SK-N-SH (cell line): ENCODE data around the gene MREG. TPM values are rescaled to one million over a fixed set of nuclear protein-coding genes. Genes with fewer than 3 reads are reported as not detected.

Source experiments
- CTCF ChIA-PET: fragments of 300-600, 350-600 bp; formaldehyde crosslinking; extraction: SDS; loops from one replicate; lab custom pipeline; 2021; lab: Yijun Ruan, JAX
- POLR2A ChIA-PET: fragments of 350-600 bp; sonication (Branson Sonifier 250); formaldehyde crosslinking; extraction: SDS; loops from one replicate; lab custom pipeline; 2020; ENCODE audit warnings: antibody characterized with exemption, inconsistent platforms; lab: Yijun Ruan, JAX
- DNase-seq: peaks from one replicate; pipeline ENCODE4 v3.0.0; 2012
- H2AFZ ChIP-seq: fragments of 200-600 bp; sonication (generic); 2 replicates; pipeline ENCODE4 v1.8.1; 2016; ENCODE audit warnings: antibody characterized with exemption, mild to moderate bottlenecking, low read depth
- H3F3A ChIP-seq: fragments of 200-600 bp; sonication (generic); replicated peaks from 2 replicates; pipeline ENCODE3; 2016; ENCODE audit warnings: antibody characterized with exemption, mild to moderate bottlenecking; ENCODE audit not compliant: insufficient read depth
- H3K27ac ChIP-seq, 2 experiments: fragments of 200-500 bp in 1 of 2; fragments of 200-600 bp in 1 of 2; sonication (Bioruptor generic) in 1 of 2; sonication (generic), shearing (Covaris generic) in 1 of 2; 2 replicates each; pipeline versions ENCODE4 v1.5.1 to v1.6.1; 2014 to 2016; ENCODE audit warnings: low read depth in 2 of 2, inconsistent platforms in 1 of 2, low read length in 1 of 2, mild to moderate bottlenecking in 1 of 2, mixed read lengths in 1 of 2
- H3K27me3 ChIP-seq: fragments of 200-600 bp; sonication (generic), shearing (Covaris generic); 2 replicates; pipeline ENCODE4 v1.6.1; 2016; ENCODE audit warnings: mixed run types; ENCODE audit not compliant: insufficient read depth
- H3K36me3 ChIP-seq, 2 experiments: fragments of 200-500 bp in 1 of 2; fragments of 200-600 bp in 1 of 2; sonication (Bioruptor generic) in 1 of 2; sonication (generic) in 1 of 2; replicated peaks in 1 of 2; 2 replicates each; pipeline versions ENCODE3 to v1.5.1; 2014 to 2016; ENCODE audit warnings: low read length in 1 of 2, mild to moderate bottlenecking in 1 of 2; ENCODE audit not compliant: insufficient read depth in 2 of 2, control insufficient read depth in 1 of 2
- H3K4me1 ChIP-seq, 2 experiments: fragments of 200-500 bp in 1 of 2; fragments of 200-600 bp in 1 of 2; sonication (Bioruptor generic) in 1 of 2; sonication (generic), shearing (Covaris generic) in 1 of 2; 2 replicates each; pipeline versions ENCODE4 v1.5.1 to v1.6.1; 2014 to 2016; ENCODE audit warnings: low read depth in 1 of 2, low read length in 1 of 2, mixed run types in 1 of 2; ENCODE audit not compliant: insufficient read depth in 2 of 2, control insufficient read depth in 1 of 2
- H3K4me2 ChIP-seq: fragments of 200-600 bp; sonication (generic), shearing (Covaris generic); 2 replicates; pipeline ENCODE4 v1.6.1; 2017; ENCODE audit warnings: mixed run types
- H3K4me3 ChIP-seq, 2 experiments: fragments of 200-500 bp in 1 of 2; fragments of 200-600 bp in 1 of 2; sonication (Bioruptor generic) in 1 of 2; sonication (generic), shearing (Covaris generic) in 1 of 2; 2 replicates each; pipeline versions ENCODE4 v1.5.1 to v1.8.1; 2014 to 2016; ENCODE audit warnings: low read depth in 2 of 2, inconsistent platforms in 1 of 2, low read length in 1 of 2, mild to moderate bottlenecking in 1 of 2, mixed read lengths in 1 of 2, moderate library complexity in 1 of 2
- H3K79me2 ChIP-seq: fragments of 200-600 bp; sonication (generic); 2 replicates; pipeline ENCODE4 v1.8.1; 2017; ENCODE audit warnings: mild to moderate bottlenecking; ENCODE audit not compliant: insufficient read depth
- H3K9ac ChIP-seq: fragments of 200-600 bp; sonication (generic); 2 replicates; pipeline ENCODE4 v1.6.1; 2017; ENCODE audit warnings: mixed run types
- H3K9me2 ChIP-seq: fragments of 200-600 bp; sonication (generic); 2 replicates; pipeline ENCODE4 v1.6.1; 2017; ENCODE audit warnings: mixed run types
- H3K9me3 ChIP-seq: fragments of 200-600 bp; sonication (generic); 2 replicates; pipeline ENCODE4 v1.6.1; 2017; ENCODE audit warnings: mixed run types, mild to moderate bottlenecking, moderate library complexity
- H4K20me1 ChIP-seq: fragments of 200-600 bp; sonication (generic); 2 replicates; pipeline ENCODE4 v1.6.1; 2017; ENCODE audit warnings: mild to moderate bottlenecking, mixed run types; ENCODE audit not compliant: insufficient read depth
- CTCF ChIP-seq: fragments of 200-600 bp; sonication (generic); IDR thresholded peaks from 2 replicates; pipeline ENCODE4 v1.6.1; 2017; ENCODE audit warnings: antibody characterized with exemption, mild to moderate bottlenecking, moderate library complexity
- ELF1 ChIP-seq: IDR thresholded peaks from 2 replicates; pipeline ENCODE4 v1.4.0; 2012
- FOSL2 ChIP-seq: IDR thresholded peaks from 2 replicates; pipeline ENCODE4 v1.4.0; 2012; ENCODE audit warnings: low read depth, mild to moderate bottlenecking, moderate library complexity, borderline replicate concordance
- FOXM1 ChIP-seq: IDR thresholded peaks from 2 replicates; pipeline ENCODE4 v1.4.0; 2012; ENCODE audit warnings: low read depth, mild to moderate bottlenecking
- GABPA ChIP-seq: IDR thresholded peaks from 2 replicates; pipeline ENCODE4 v1.4.0; 2012; ENCODE audit warnings: low read depth, mild to moderate bottlenecking
- GATA2 ChIP-seq: sonication (generic); formaldehyde crosslinking; IDR thresholded peaks from 2 replicates; pipeline ENCODE4 v1.5.0; 2020; ENCODE audit warnings: mild to moderate bottlenecking, missing genetic modification reagents
- MEF2A ChIP-seq: IDR thresholded peaks from 2 replicates; pipeline ENCODE4 v1.4.0; 2012; ENCODE audit warnings: low read depth, borderline replicate concordance
- POLR2AphosphoS5 ChIP-seq: IDR thresholded peaks from 2 replicates; pipeline ENCODE4 v1.6.1; 2012; ENCODE audit warnings: low read depth, low read length
- RCOR1 ChIP-seq: fragments of 150-350 bp; IDR thresholded peaks from 2 replicates; pipeline ENCODE4 v1.6.1; 2017; ENCODE audit warnings: antibody characterized with exemption, low read length
- SIN3A ChIP-seq: IDR thresholded peaks from 2 replicates; pipeline ENCODE4 v1.6.1; 2012; ENCODE audit warnings: low read depth, mild to moderate bottlenecking, low read length, moderate library complexity, borderline replicate concordance
- SMC3 ChIP-seq: IDR thresholded peaks from 2 replicates; pipeline ENCODE4 v1.6.1; 2012; ENCODE audit warnings: low read depth, low read length, improper control_type of control experiment
- YY1 ChIP-seq: IDR thresholded peaks from 2 replicates; pipeline ENCODE4 v1.4.0; 2012; ENCODE audit warnings: low read depth, mild to moderate bottlenecking
- WGBS: methylation state at CpG from one replicate; pipeline ENCODE4 v1.1.6; 2017; ENCODE audit warnings: low lambda C conversion rate; 5-methylcytosine and 5-hydroxymethylcytosine counted together
- polyA plus RNA-seq, 3 experiments: library from polyadenylated mRNA; depleted of rRNA; stranded (reverse); fragments of >200 nt; gene quantifications; 2 replicates each; pipeline ENCODE4 v1.2.3, GENCODE V29; 2012
- TF ChIP-seq, protein P1 (sequence below): fragments of 150-350 bp; IDR thresholded peaks from 2 replicates; pipeline ENCODE4 v1.6.1; 2016; ENCODE audit warnings: mild to moderate bottlenecking, low read depth, low read length
- TF ChIP-seq, protein P2 (sequence below): IDR thresholded peaks from 2 replicates; pipeline ENCODE4 v1.6.1; 2012; ENCODE audit warnings: mild to moderate bottlenecking, low read depth, low read length, moderate library complexity

The MREG gene
- polyA plus RNA-seq, 1 of the 3 experiments (the other 2 are of a cell fraction): 2.5 TPM

DNA sequence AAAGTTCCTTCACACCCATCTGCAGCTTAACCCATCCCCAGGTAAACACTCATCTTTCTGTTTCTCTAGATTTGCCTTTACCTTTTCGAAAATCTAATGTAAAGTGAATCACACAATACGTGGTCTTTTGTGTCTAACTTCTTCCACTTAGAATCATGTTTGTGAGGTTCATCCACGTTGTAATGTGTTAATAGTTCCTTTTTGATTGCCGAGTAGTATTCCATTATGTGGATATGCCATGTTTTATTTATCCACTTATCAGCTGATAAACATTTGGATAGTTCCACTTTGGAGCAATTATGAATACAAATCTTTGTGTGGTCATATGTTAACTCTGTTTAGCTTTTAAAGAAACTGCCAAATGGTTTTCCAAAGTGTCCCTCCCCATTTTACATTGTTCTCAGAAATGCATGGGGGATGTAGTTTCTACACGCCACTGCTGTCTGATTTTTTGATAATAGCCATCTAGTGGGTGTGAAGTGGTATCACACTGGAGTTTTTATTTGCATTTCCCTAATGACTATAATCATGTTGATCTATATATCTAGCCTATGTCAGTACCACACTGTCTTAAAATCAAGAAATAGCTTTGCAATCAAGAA, 46.0 kb upstream of the MREG start:
- no peak overlapping the region for H2AFZ ChIP-seq
- no peak overlapping the region for H3K4me3 ChIP-seq
- no peaks in the 10 kb centered on the region for H3K9me2 ChIP-seq
- TF ChIP-seq GATA2 (CRISPR knock-in tag) (no peak), CTCF (peak; percentile 32; the same call in 1 of the 2 replicates)
- peaks cover 5 to 15% of the 10 kb centered on the region in 2 experiments for H3K36me3 ChIP-seq
- WGBS: 91% methylated on average over 5 of the region's 5 CpGs
- no peaks in the 10 kb centered on the region for H3K27me3 ChIP-seq
- no peak for DNase-seq
- H3K9ac ChIP-seq: no peak overlapping the region
- no peaks in the 10 kb centered on the region; a peak in 2 of 4 replicates for H3K4me1 ChIP-seq
- no peak overlapping the region for H3K4me2 ChIP-seq
- no peaks in the 10 kb centered on the region for H3F3A ChIP-seq
- no peaks in the 10 kb centered on the region for H3K9me3 ChIP-seq
- CTCF ChIA-PET: interaction anchor here (0.6 to 2.8 kb wide), 5 partner anchors 10 to 623 kb away, joined by 3 to 20 read pairs (median 5); no protein-coding TSS in a partner anchor
- no peaks in the 10 kb centered on the region for H4K20me1 ChIP-seq
- H3K79me2 ChIP-seq: no peaks in the 10 kb centered on the region
- no peak overlapping the region for H3K27ac ChIP-seq
- POLR2A ChIA-PET: no interaction called here

DNA sequence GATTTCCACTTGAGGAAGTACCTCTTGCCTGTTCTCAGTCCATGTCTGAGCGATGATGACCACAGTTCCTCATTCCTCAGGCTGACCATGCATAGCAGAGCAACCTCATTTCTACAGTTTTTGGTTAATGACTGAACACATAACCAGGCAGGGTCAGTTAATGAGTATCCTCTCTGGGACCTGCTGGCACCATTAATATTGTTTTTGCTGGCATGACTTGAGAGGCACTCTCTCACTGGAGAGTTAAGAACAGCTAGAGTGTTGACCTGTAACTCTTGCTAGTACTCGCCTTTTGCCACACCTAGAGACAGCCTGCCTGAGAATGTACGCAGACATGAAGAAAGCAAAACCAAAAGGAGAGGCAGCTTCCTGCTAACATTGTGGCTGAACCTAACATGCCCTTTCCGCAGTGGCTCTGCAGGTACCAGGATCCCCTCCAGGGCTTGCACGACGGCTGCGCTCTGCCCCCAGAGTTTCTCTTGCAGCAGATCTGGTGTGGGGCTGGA, 44.4 kb upstream of the MREG start:
- H3K9me3 ChIP-seq: no peaks in the 10 kb centered on the region
- H3K4me2 ChIP-seq: no peak overlapping the region
- no peaks in the 10 kb centered on the region for H4K20me1 ChIP-seq
- no peaks in the 10 kb centered on the region for H3K9me2 ChIP-seq
- 71% methylated on average over 6 of the region's 7 CpGs for WGBS
- H3K4me3 ChIP-seq: no peak overlapping the region
- POLR2A ChIA-PET: no interaction called here
- no peak overlapping the region for H3K9ac ChIP-seq
- H3K27me3 ChIP-seq: no peaks in the 10 kb centered on the region
- H3K27ac ChIP-seq: no peak overlapping the region
- DNase-seq: no peak
- TF ChIP-seq FOXM1 (no peak), SIN3A (no peak), GABPA (no peak)
- H2AFZ ChIP-seq: no peak overlapping the region
- H3K79me2 ChIP-seq: no peaks in the 10 kb centered on the region
- H3K36me3 ChIP-seq: peaks cover 2 to 12% of the 10 kb centered on the region in 2 experiments
- CTCF ChIA-PET: interaction anchor here (0.9 to 2.8 kb wide), 3 partner anchors 13 to 24 kb away, joined by 3 to 20 read pairs (median 3); partner anchors contain the start of genes PECR and TMEM169
- no peaks in the 10 kb centered on the region for H3F3A ChIP-seq
- no peaks in the 10 kb centered on the region; a peak in 2 of 4 replicates for H3K4me1 ChIP-seq

DNA sequence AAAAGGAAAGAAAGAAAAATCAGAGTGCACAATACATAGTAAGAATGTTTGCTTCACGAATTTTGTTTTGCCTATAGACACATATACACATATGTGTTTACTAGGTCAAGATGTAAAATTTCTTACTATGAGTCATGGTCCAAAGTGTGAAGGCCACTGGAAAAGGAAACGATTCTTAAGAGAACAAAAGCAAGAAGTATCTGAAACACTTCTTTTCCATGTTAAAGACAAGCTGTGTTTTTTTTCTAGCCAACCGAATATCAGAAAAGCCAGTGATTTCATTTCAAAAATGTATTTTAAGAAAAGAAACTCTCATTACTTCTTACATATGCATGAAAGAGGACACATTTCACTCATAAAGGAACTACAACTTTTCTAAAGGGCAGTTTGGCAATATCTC, 43.4 kb upstream of the MREG start:
- ChIA-PET CTCF (no interaction called here), POLR2A (no interaction called here)
- TF ChIP-seq, protein P1, sequence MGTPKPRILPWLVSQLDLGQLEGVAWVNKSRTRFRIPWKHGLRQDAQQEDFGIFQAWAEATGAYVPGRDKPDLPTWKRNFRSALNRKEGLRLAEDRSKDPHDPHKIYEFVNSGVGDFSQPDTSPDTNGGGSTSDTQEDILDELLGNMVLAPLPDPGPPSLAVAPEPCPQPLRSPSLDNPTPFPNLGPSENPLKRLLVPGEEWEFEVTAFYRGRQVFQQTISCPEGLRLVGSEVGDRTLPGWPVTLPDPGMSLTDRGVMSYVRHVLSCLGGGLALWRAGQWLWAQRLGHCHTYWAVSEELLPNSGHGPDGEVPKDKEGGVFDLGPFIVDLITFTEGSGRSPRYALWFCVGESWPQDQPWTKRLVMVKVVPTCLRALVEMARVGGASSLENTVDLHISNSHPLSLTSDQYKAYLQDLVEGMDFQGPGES: no peak
- TF ChIP-seq SMC3 (no peak), MEF2A (no peak), FOSL2 (no peak), ELF1 (no peak), RCOR1 (no peak), YY1 (no peak), POLR2AphosphoS5 (no peak)
- TF ChIP-seq, protein P2, sequence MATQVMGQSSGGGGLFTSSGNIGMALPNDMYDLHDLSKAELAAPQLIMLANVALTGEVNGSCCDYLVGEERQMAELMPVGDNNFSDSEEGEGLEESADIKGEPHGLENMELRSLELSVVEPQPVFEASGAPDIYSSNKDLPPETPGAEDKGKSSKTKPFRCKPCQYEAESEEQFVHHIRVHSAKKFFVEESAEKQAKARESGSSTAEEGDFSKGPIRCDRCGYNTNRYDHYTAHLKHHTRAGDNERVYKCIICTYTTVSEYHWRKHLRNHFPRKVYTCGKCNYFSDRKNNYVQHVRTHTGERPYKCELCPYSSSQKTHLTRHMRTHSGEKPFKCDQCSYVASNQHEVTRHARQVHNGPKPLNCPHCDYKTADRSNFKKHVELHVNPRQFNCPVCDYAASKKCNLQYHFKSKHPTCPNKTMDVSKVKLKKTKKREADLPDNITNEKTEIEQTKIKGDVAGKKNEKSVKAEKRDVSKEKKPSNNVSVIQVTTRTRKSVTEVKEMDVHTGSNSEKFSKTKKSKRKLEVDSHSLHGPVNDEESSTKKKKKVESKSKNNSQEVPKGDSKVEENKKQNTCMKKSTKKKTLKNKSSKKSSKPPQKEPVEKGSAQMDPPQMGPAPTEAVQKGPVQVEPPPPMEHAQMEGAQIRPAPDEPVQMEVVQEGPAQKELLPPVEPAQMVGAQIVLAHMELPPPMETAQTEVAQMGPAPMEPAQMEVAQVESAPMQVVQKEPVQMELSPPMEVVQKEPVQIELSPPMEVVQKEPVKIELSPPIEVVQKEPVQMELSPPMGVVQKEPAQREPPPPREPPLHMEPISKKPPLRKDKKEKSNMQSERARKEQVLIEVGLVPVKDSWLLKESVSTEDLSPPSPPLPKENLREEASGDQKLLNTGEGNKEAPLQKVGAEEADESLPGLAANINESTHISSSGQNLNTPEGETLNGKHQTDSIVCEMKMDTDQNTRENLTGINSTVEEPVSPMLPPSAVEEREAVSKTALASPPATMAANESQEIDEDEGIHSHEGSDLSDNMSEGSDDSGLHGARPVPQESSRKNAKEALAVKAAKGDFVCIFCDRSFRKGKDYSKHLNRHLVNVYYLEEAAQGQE: no peak

More for the DNA sequence above, 43.4 kb upstream of the MREG start:
- no peaks in the 10 kb centered on the region for H3K9me2 ChIP-seq
- H3K27ac ChIP-seq: no peak overlapping the region
- H3K4me2 ChIP-seq: no peak overlapping the region
- H4K20me1 ChIP-seq: no peaks in the 10 kb centered on the region
- no peak overlapping the region for H3K9ac ChIP-seq
- no peaks in the 10 kb centered on the region; a peak in 2 of 4 replicates for H3K4me1 ChIP-seq
- H3K79me2 ChIP-seq: no peaks in the 10 kb centered on the region
- no peak overlapping the region for H3K4me3 ChIP-seq
- no peak overlapping the region for H2AFZ ChIP-seq
- H3F3A ChIP-seq: no peaks in the 10 kb centered on the region
- peaks cover 2 to 12% of the 10 kb centered on the region in 2 experiments for H3K36me3 ChIP-seq
- no peak for DNase-seq
- no peaks in the 10 kb centered on the region for H3K9me3 ChIP-seq
- 71% methylated on average over 3 of the region's 3 CpGs for WGBS
- H3K27me3 ChIP-seq: no peaks in the 10 kb centered on the region
